Neural cell (in vitro differentiated cells): Measurements from ENCODE around the gene RTTN. TPM values are rescaled to one million over a fixed set of nuclear protein-coding genes. Genes with fewer than 3 reads are reported as not detected.

ENCODE experiments used
- H2AFZ ChIP-seq: fragments of 200-600, 300-800 bp; sonication (generic), shearing (Covaris generic); 2 replicates; pipeline ENCODE4 v1.6.0; 2014; ENCODE audit warnings: low read depth, mild to moderate bottlenecking, antibody characterized with exemption, low read length, moderate library complexity
- H3F3A ChIP-seq: fragments of 200-600 bp; shearing (Covaris generic); 2 replicates; pipeline ENCODE4 v1.6.1; 2016; ENCODE audit warnings: mild to moderate bottlenecking, moderate library complexity, mixed read lengths, antibody characterized with exemption, low read length; ENCODE audit not compliant: insufficient read depth, poor library complexity, severe bottlenecking
- H3K27ac ChIP-seq: fragments of 200-600, 300-800 bp; sonication (generic), shearing (Covaris generic); 2 replicates; pipeline ENCODE4 v1.5.1; 2014; ENCODE audit warnings: mild to moderate bottlenecking, low read length, moderate library complexity
- H3K27me3 ChIP-seq: fragments of 300-800, 200-600 bp; sonication (generic), shearing (Covaris generic); 2 replicates; pipeline ENCODE4 v1.6.0; 2014; ENCODE audit warnings: mild to moderate bottlenecking, low read depth, low read length, moderate library complexity; ENCODE audit not compliant: insufficient read depth
- H3K36me3 ChIP-seq: fragments of 300-800, 200-600 bp; sonication (generic), shearing (Covaris generic); 2 replicates; pipeline ENCODE4 v1.5.1; 2014; ENCODE audit warnings: mild to moderate bottlenecking, antibody characterized with exemption, low read length, moderate library complexity; ENCODE audit not compliant: insufficient read depth
- H3K4me2 ChIP-seq: fragments of 300-800, 200-600 bp; sonication (generic), shearing (Covaris generic); 2 replicates; pipeline ENCODE4 v1.6.0; 2014; ENCODE audit warnings: mild to moderate bottlenecking, low read length
- H3K4me3 ChIP-seq: fragments of 300-800, 200-600 bp; sonication (generic), shearing (Covaris generic); 2 replicates; pipeline ENCODE4 v1.5.1; 2014; ENCODE audit warnings: mild to moderate bottlenecking, low read length, moderate library complexity
- H3K79me2 ChIP-seq: fragments of 200-600 bp; shearing (Covaris generic); replicated peaks from 2 replicates; pipeline ENCODE4 v1.6.0; 2014; ENCODE audit warnings: mild to moderate bottlenecking, low read length, moderate library complexity; ENCODE audit not compliant: insufficient read depth
- H3K9ac ChIP-seq: fragments of 300-800, 200-600 bp; sonication (generic), shearing (Covaris generic); 2 replicates; pipeline ENCODE4 v1.6.1; 2016; ENCODE audit warnings: mild to moderate bottlenecking, low read length, mixed read lengths
- H3K9me2 ChIP-seq: fragments of 200-600 bp; shearing (Covaris generic); 2 replicates; pipeline ENCODE4 v1.6.1; 2016; ENCODE audit warnings: mild to moderate bottlenecking, low read length, mixed read lengths; ENCODE audit not compliant: insufficient read depth
- H3K9me3 ChIP-seq: fragments of 200-600, 300-800 bp; sonication (generic), shearing (Covaris generic); 2 replicates; pipeline ENCODE4 v1.6.1; 2016; ENCODE audit warnings: mild to moderate bottlenecking, mixed run types, low read length, moderate library complexity, mixed read lengths
- H4K20me1 ChIP-seq: fragments of 200-600 bp; shearing (Covaris generic); 2 replicates; pipeline ENCODE4 v1.6.1; 2016; ENCODE audit warnings: mild to moderate bottlenecking, mixed run types; ENCODE audit not compliant: insufficient read depth
- EP300 ChIP-seq: fragments of 450-650 bp; conservative IDR thresholded peaks from 2 replicates; pipeline ENCODE4 v1.6.1; 2014; ENCODE audit warnings: antibody characterized with exemption, mild to moderate bottlenecking, moderate library complexity; ENCODE audit not compliant: poor library complexity, severe bottlenecking
- EZH2 ChIP-seq: fragments of 200-600, 300-800 bp; shearing (Covaris generic), sonication (generic); IDR thresholded peaks from 2 replicates; pipeline ENCODE4 v1.6.1; 2014; ENCODE audit warnings: antibody characterized with exemption, low read length, borderline replicate concordance, mild to moderate bottlenecking; ENCODE audit not compliant: insufficient read depth, poor library complexity, severe bottlenecking
- MXI1 ChIP-seq: fragments of 450-650 bp; conservative IDR thresholded peaks from 2 replicates; pipeline ENCODE4 v1.6.1; 2014; ENCODE audit warnings: antibody characterized with exemption, mild to moderate bottlenecking; ENCODE audit not compliant: poor library complexity, severe bottlenecking
- POLR2AphosphoS5 ChIP-seq: IDR thresholded peaks from 2 replicates; pipeline ENCODE4 v1.6.1; 2012
- RAD21 ChIP-seq: fragments of 450-650 bp; conservative IDR thresholded peaks from 2 replicates; pipeline ENCODE4 v1.6.1; 2014; ENCODE audit warnings: antibody characterized with exemption, mild to moderate bottlenecking, moderate library complexity
- SMC3 ChIP-seq: fragments of 450-650 bp; conservative IDR thresholded peaks from 2 replicates; pipeline ENCODE4 v1.6.1; 2014; ENCODE audit warnings: antibody characterized with exemption, mild to moderate bottlenecking, moderate library complexity; ENCODE audit not compliant: poor library complexity
- TAF1 ChIP-seq: IDR thresholded peaks from 2 replicates; pipeline ENCODE4 v1.6.1; 2012; ENCODE audit warnings: low read depth
- polyA plus RNA-seq: library from polyadenylated mRNA; depleted of rRNA; stranded (reverse); fragments of >200 nt; gene quantifications from 2 replicates; pipeline ENCODE4 v1.2.3, GENCODE V29; 2014
- TF ChIP-seq, protein P1 (sequence below): IDR thresholded peaks from 2 replicates; pipeline ENCODE4 v1.6.1; 2012; ENCODE audit warnings: borderline replicate concordance
- TF ChIP-seq, protein P2 (sequence below): fragments of 450-650 bp; IDR thresholded peaks from 2 replicates; pipeline ENCODE4 v1.5.1; 2014; ENCODE audit warnings: antibody characterized with exemption, mild to moderate bottlenecking, moderate library complexity; ENCODE audit not compliant: poor library complexity, severe bottlenecking

RTTN gene
- polyA plus RNA-seq, 1 donor from 2014 or later, result 24.2 TPM

DNA sequence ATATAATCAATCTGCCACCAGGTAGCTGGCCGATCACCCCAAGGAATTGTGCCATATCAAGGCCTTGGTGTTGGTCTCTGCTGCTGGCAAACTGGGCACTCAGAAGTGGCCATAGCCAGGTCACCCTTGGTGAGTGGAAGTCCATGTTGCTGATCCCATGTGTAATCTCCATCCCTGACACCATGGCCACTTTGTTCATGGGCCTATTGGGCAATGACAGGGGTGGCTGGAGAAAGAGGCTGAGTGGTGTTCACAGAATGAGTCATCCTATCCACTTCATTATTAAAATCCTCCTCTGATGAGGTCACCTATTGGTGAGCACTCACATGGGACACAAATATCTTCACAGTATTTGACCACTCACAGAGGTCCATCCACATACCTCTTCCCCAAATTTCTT is 231.1 kb downstream of the RTTN start:
- H3K9me3 ChIP-seq, result no peaks in the 10 kb centered on the region
- no peaks in the 10 kb centered on the region for H4K20me1 ChIP-seq
- no peaks in the 10 kb centered on the region for H3K36me3 ChIP-seq
- no peak overlapping the region for H3K4me2 ChIP-seq
- H3K9me2 ChIP-seq, result no peaks in the 10 kb centered on the region
- H3K27ac ChIP-seq, result no peak overlapping the region
- H3K79me2 ChIP-seq, result no peaks in the 10 kb centered on the region
- no peak overlapping the region for H2AFZ ChIP-seq
- TF ChIP-seq MXI1 (no peak), POLR2AphosphoS5 (no peak), TAF1 (no peak), RAD21 (no peak), EZH2 (no peak), SMC3 (no peak), EP300 (no peak)
- TF ChIP-seq, protein P1, sequence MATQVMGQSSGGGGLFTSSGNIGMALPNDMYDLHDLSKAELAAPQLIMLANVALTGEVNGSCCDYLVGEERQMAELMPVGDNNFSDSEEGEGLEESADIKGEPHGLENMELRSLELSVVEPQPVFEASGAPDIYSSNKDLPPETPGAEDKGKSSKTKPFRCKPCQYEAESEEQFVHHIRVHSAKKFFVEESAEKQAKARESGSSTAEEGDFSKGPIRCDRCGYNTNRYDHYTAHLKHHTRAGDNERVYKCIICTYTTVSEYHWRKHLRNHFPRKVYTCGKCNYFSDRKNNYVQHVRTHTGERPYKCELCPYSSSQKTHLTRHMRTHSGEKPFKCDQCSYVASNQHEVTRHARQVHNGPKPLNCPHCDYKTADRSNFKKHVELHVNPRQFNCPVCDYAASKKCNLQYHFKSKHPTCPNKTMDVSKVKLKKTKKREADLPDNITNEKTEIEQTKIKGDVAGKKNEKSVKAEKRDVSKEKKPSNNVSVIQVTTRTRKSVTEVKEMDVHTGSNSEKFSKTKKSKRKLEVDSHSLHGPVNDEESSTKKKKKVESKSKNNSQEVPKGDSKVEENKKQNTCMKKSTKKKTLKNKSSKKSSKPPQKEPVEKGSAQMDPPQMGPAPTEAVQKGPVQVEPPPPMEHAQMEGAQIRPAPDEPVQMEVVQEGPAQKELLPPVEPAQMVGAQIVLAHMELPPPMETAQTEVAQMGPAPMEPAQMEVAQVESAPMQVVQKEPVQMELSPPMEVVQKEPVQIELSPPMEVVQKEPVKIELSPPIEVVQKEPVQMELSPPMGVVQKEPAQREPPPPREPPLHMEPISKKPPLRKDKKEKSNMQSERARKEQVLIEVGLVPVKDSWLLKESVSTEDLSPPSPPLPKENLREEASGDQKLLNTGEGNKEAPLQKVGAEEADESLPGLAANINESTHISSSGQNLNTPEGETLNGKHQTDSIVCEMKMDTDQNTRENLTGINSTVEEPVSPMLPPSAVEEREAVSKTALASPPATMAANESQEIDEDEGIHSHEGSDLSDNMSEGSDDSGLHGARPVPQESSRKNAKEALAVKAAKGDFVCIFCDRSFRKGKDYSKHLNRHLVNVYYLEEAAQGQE, result no peak
- TF ChIP-seq, protein P2, sequence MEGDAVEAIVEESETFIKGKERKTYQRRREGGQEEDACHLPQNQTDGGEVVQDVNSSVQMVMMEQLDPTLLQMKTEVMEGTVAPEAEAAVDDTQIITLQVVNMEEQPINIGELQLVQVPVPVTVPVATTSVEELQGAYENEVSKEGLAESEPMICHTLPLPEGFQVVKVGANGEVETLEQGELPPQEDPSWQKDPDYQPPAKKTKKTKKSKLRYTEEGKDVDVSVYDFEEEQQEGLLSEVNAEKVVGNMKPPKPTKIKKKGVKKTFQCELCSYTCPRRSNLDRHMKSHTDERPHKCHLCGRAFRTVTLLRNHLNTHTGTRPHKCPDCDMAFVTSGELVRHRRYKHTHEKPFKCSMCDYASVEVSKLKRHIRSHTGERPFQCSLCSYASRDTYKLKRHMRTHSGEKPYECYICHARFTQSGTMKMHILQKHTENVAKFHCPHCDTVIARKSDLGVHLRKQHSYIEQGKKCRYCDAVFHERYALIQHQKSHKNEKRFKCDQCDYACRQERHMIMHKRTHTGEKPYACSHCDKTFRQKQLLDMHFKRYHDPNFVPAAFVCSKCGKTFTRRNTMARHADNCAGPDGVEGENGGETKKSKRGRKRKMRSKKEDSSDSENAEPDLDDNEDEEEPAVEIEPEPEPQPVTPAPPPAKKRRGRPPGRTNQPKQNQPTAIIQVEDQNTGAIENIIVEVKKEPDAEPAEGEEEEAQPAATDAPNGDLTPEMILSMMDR, result no peak
- no peaks in the 10 kb centered on the region for H3F3A ChIP-seq
- no peak overlapping the region for H3K4me3 ChIP-seq
- H3K27me3 ChIP-seq, result no peaks in the 10 kb centered on the region
- no peak overlapping the region for H3K9ac ChIP-seq

DNA sequence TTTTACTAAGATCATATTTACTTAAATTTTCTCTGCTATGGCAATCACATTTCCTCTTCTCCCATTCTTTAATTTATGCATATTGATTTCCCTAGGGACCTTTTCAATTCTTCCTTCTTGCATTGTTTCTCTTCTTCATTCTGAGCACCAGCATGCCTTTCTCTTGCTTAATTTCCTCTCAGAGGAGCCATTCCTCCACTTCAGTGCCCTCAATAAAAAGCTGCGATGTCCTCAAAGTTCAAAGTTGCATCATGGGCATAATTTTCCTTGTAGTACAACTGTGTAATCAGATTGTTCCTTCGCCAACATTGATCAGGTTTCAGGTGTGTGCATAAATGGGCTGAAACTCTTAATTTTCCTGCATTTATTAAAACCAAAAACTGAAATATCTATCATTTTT is 236.0 kb downstream of the RTTN start:
- Histone ChIP-seq H3K4me3 (no peak overlapping the region), H2AFZ (no peak overlapping the region), H3K36me3 (no peaks in the 10 kb centered on the region), H4K20me1 (no peaks in the 10 kb centered on the region), H3K79me2 (no peaks in the 10 kb centered on the region), H3K9ac (no peak overlapping the region), H3K9me3 (no peaks in the 10 kb centered on the region), H3K4me2 (no peak overlapping the region), H3K27me3 (no peaks in the 10 kb centered on the region), H3K27ac (no peak overlapping the region), H3K9me2 (no peaks in the 10 kb centered on the region), H3F3A (no peaks in the 10 kb centered on the region)
- no peak for TF ChIP-seq EZH2
- TF ChIP-seq TAF1, result no peak
- no peak for TF ChIP-seq MXI1

DNA sequence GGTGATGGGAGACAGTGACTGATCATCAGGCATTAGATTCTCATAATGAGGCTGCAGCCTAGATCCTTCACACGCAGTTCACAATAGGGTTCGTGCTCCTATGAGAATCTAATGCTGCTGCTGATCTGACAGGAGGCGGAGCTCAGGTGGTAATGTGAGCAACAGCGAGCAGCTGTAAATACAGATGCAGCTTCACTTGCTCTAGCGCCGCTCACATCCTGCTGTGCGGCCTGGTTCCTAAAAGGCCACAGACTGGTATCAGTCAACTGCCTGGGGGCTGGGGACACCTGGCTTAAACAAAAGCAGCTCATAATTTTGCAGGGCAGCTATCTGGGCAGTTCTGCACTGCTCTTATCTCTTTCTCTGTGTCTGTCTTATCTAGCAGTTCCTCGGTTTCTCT is 237.4 kb downstream of the RTTN start:
- no peak overlapping the region for H2AFZ ChIP-seq
- H3K27ac ChIP-seq, result no peak overlapping the region
- TF ChIP-seq EZH2, result no peak
- no peak for TF ChIP-seq EP300
- no peak for TF ChIP-seq TAF1
- TF ChIP-seq SMC3, result no peak

More for the DNA sequence above, 237.4 kb downstream of the RTTN start:
- H4K20me1 ChIP-seq, result no peaks in the 10 kb centered on the region
- no peak overlapping the region for H3K9ac ChIP-seq
- no peaks in the 10 kb centered on the region for H3K9me2 ChIP-seq
- no peaks in the 10 kb centered on the region for H3K36me3 ChIP-seq
- no peaks in the 10 kb centered on the region for H3F3A ChIP-seq
- no peak overlapping the region for H3K4me2 ChIP-seq
- no peaks in the 10 kb centered on the region for H3K27me3 ChIP-seq
- H3K79me2 ChIP-seq, result no peaks in the 10 kb centered on the region
- no peaks in the 10 kb centered on the region for H3K9me3 ChIP-seq
- no peak overlapping the region for H3K4me3 ChIP-seq
